ENCODE data around the gene TSPAN3.

The TSPAN3 gene

DNA sequence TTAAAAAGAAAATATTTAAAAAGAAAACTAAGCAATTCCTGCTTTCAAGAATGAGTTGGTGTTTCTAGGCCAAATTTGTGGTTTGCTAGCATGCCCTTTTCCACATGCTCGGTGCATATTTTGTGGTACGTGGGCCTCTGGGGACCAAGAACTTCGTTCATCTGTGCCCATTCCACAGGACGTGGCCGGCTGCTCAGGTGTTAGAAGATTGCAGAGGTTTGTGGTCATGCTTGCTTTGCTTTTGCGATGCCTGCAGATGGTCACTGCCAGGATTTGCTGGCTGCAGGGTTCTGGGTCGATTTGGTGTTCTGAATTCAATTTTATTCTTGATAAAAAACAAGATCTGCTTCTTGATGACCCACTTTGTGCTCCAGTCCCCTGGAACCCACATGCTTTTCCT, 68.5 kb downstream of the TSPAN3 start:
- Histone ChIP-seq H3K9me3 (ENCODE audit: insufficient read depth, low read length) (no peaks in the 10 kb centered on the region), H4K20me1 (ENCODE audit: low read depth, low read length) (no peaks in the 10 kb centered on the region; the same call in 1 of the 2 replicates), H3K9ac (ENCODE audit: low read length) (no peak overlapping the region), H3F3A (ENCODE audit: insufficient read depth) (no peaks in the 10 kb centered on the region), H2AFZ (ENCODE audit: low read depth, low read length, severe bottlenecking) (no peak overlapping the region), H3K4me2 (ENCODE audit: low read depth, low read length, poor library complexity, severe bottlenecking) (no peak overlapping the region), H3K27me3 (ENCODE audit: low read length) (no peaks in the 10 kb centered on the region), H3K79me2 (ENCODE audit: insufficient read depth, low read length) (no peaks in the 10 kb centered on the region), H3K4me3 (ENCODE audit: insufficient read depth, low read length, poor library complexity, severe bottlenecking) (no peak overlapping the region), H3K36me3 (ENCODE audit: low read length) (no peaks in the 10 kb centered on the region), H3K27ac (ENCODE audit: low read depth, low read length) (no peak overlapping the region), H3K9me2 (replicated peaks; ENCODE audit: insufficient read depth, low read length) (no peaks in the 10 kb centered on the region)
- TF ChIP-seq, protein P1, sequence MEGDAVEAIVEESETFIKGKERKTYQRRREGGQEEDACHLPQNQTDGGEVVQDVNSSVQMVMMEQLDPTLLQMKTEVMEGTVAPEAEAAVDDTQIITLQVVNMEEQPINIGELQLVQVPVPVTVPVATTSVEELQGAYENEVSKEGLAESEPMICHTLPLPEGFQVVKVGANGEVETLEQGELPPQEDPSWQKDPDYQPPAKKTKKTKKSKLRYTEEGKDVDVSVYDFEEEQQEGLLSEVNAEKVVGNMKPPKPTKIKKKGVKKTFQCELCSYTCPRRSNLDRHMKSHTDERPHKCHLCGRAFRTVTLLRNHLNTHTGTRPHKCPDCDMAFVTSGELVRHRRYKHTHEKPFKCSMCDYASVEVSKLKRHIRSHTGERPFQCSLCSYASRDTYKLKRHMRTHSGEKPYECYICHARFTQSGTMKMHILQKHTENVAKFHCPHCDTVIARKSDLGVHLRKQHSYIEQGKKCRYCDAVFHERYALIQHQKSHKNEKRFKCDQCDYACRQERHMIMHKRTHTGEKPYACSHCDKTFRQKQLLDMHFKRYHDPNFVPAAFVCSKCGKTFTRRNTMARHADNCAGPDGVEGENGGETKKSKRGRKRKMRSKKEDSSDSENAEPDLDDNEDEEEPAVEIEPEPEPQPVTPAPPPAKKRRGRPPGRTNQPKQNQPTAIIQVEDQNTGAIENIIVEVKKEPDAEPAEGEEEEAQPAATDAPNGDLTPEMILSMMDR (IDR thresholded peaks at IDR 0.05; ENCODE audit: insufficient read depth, low read length, poor library complexity, severe bottlenecking) = no peak
- TF ChIP-seq EZH2phosphoT487 (conservative IDR thresholded peaks at IDR 0.05; ENCODE audit: low read length) = no peak

DNA sequence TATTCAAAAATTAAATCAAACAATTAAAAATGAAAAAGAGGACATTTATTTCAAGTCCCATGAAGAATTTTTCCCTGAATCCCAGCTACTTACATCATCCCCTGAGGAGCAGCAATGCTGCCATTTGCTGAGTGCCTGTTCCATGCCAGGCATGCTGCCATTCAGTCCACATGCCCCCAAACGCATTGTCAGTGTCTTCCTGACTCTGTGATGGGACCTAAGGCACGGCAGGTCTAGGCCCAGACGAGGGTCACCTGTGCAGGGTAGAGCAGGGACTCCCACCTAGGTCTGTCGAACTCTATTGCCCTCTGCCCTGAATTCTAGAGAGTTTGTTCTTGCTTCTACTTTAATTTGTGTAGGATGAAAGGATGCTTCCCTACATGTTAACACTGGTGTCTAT, 68.9 kb downstream of the TSPAN3 start:
- H4K20me1 ChIP-seq (ENCODE audit: low read depth, low read length) = no peaks in the 10 kb centered on the region; the same call in 1 of the 2 replicates
- no peak overlapping the region for H3K9ac ChIP-seq (ENCODE audit: low read length)
- no peaks in the 10 kb centered on the region for H3K36me3 ChIP-seq (ENCODE audit: low read length)
- H3K9me2 ChIP-seq (replicated peaks; ENCODE audit: insufficient read depth, low read length) = no peaks in the 10 kb centered on the region
- no peaks in the 10 kb centered on the region for H3K27me3 ChIP-seq (ENCODE audit: low read length)
- no peak for TF ChIP-seq EZH2phosphoT487 (conservative IDR thresholded peaks at IDR 0.05; ENCODE audit: low read length)
- TF ChIP-seq, protein P1 (IDR thresholded peaks at IDR 0.05; ENCODE audit: insufficient read depth, low read length, poor library complexity, severe bottlenecking) = no peak
- no peaks in the 10 kb centered on the region for H3K79me2 ChIP-seq (ENCODE audit: insufficient read depth, low read length)
- H2AFZ ChIP-seq (ENCODE audit: low read depth, low read length, severe bottlenecking) = no peak overlapping the region
- H3K27ac ChIP-seq (ENCODE audit: low read depth, low read length) = no peak overlapping the region
- no peak overlapping the region for H3K4me2 ChIP-seq (ENCODE audit: low read depth, low read length, poor library complexity, severe bottlenecking)
- H3K9me3 ChIP-seq (ENCODE audit: insufficient read depth, low read length) = no peaks in the 10 kb centered on the region
- no peak overlapping the region for H3K4me3 ChIP-seq (ENCODE audit: insufficient read depth, low read length, poor library complexity, severe bottlenecking)
- no peaks in the 10 kb centered on the region for H3F3A ChIP-seq (ENCODE audit: insufficient read depth)

DNA sequence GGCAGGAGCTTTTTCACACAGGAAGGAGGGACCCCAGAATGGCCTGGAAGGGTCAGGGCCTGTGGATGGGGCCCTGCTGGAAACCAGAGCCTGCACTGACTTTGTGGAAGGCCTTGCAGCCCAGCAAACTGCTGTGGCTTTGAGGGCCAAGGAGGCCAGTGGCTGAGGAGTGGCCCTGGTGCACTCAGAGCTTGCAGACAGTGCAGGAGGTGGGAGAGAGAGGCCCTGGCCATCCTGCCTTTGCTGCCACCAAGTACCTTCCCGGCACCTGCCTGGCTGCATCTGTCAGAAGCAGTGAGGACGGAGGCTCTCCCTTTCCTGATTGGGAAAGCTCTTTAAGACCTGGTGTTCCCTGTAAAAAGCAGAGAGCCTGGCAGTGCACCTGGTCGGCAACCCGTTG, 69.6 kb downstream of the TSPAN3 start:
- no peaks in the 10 kb centered on the region; the same call in 1 of the 2 replicates for H4K20me1 ChIP-seq (ENCODE audit: low read depth, low read length)

More for the DNA sequence above, 69.6 kb downstream of the TSPAN3 start:
- Histone ChIP-seq H3K4me3 (ENCODE audit: insufficient read depth, low read length, poor library complexity, severe bottlenecking) (no peak overlapping the region), H3K9ac (ENCODE audit: low read length) (no peak overlapping the region), H3K4me2 (ENCODE audit: low read depth, low read length, poor library complexity, severe bottlenecking) (no peak overlapping the region), H3K36me3 (ENCODE audit: low read length) (no peaks in the 10 kb centered on the region), H3K9me2 (replicated peaks; ENCODE audit: insufficient read depth, low read length) (no peaks in the 10 kb centered on the region), H3K27ac (ENCODE audit: low read depth, low read length) (no peak overlapping the region), H3K27me3 (ENCODE audit: low read length) (no peaks in the 10 kb centered on the region), H3F3A (ENCODE audit: insufficient read depth) (no peaks in the 10 kb centered on the region), H3K79me2 (ENCODE audit: insufficient read depth, low read length) (no peaks in the 10 kb centered on the region), H3K9me3 (ENCODE audit: insufficient read depth, low read length) (no peaks in the 10 kb centered on the region), H2AFZ (ENCODE audit: low read depth, low read length, severe bottlenecking) (no peak overlapping the region)
- TF ChIP-seq EZH2phosphoT487 (conservative IDR thresholded peaks at IDR 0.05; ENCODE audit: low read length) = no peak
- TF ChIP-seq, protein P1 (IDR thresholded peaks at IDR 0.05; ENCODE audit: insufficient read depth, low read length, poor library complexity, severe bottlenecking) = no peak
